Measurements from ENCODE around the gene RPS6KA2.

DNA sequence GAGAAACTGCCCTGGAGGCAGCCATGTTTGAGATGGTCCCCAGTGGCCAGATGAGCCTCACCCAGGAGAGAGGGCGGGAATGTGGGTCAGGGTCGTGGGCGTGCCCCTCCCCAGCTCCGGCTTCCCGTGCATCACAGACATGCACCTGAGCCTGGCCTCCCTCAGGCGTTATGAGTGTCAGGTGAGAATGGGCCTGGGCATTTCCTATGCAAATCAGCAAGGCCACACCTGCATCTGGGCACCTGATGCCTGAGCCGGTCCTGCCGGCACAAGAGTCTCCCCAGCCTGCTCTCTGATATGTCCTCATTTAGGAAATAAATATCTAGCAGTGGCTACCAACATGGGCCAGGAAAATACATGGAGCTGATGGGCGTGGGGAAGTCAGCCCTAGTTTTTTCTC lies 123.0 kb downstream of the RPS6KA2 start:
- TF ChIP-seq, protein P1, sequence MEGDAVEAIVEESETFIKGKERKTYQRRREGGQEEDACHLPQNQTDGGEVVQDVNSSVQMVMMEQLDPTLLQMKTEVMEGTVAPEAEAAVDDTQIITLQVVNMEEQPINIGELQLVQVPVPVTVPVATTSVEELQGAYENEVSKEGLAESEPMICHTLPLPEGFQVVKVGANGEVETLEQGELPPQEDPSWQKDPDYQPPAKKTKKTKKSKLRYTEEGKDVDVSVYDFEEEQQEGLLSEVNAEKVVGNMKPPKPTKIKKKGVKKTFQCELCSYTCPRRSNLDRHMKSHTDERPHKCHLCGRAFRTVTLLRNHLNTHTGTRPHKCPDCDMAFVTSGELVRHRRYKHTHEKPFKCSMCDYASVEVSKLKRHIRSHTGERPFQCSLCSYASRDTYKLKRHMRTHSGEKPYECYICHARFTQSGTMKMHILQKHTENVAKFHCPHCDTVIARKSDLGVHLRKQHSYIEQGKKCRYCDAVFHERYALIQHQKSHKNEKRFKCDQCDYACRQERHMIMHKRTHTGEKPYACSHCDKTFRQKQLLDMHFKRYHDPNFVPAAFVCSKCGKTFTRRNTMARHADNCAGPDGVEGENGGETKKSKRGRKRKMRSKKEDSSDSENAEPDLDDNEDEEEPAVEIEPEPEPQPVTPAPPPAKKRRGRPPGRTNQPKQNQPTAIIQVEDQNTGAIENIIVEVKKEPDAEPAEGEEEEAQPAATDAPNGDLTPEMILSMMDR (IDR thresholded peaks at IDR 0.05), result no peak
- no peak for TF ChIP-seq POLR2A (IDR thresholded peaks at IDR 0.05)

Measured in testis (tissue), 2 donors.